H1 (cell line): ENCODE measurements around the gene ULBP1.
"Not testable (repeated sequence)": the region's sequence is repeated elsewhere in the genome, so short reads cannot be mapped to it uniquely, and the experiment has no call there.

Experiments
- CTCF ChIP-seq, 3 experiments: IDR thresholded peaks; 1 replicate in 2 of 3; 2 replicates in 1 of 3; pipeline versions ENCODE4 v1.5.1 to v1.6.1; 2011; ENCODE audit warnings: low read length in 3 of 3, mild to moderate bottlenecking in 3 of 3, inconsistent platforms in 2 of 3, low read depth in 1 of 3, moderate library complexity in 1 of 3; ENCODE audit not compliant: insufficient read depth in 1 of 3; ENCODE audit errors: control extremely low read depth in 1 of 3
- E2F6 ChIP-seq: IDR thresholded peaks from 2 replicates; pipeline ENCODE4 v1.6.1; 2012; ENCODE audit warnings: inconsistent platforms
- EZH2 ChIP-seq: fragments of 200-600 bp; sonication (generic); IDR thresholded peaks from 2 replicates; pipeline ENCODE4 v1.7.1; 2012; ENCODE audit warnings: low read depth, mild to moderate bottlenecking, moderate library complexity, low read length, inconsistent platforms; ENCODE audit not compliant: severe bottlenecking
- KDM1A ChIP-seq: fragments of 200-600, 300-600 bp; sonication (generic); IDR thresholded peaks from 2 replicates; pipeline ENCODE4 v1.7.1; 2016; ENCODE audit warnings: mild to moderate bottlenecking, low read length, borderline replicate concordance
- POLR2AphosphoS5 ChIP-seq: IDR thresholded peaks from 2 replicates; pipeline ENCODE4 v1.6.1; 2011; ENCODE audit warnings: low read depth, low read length
- RFX5 ChIP-seq: IDR thresholded peaks from 2 replicates; pipeline ENCODE4 v1.6.1; 2011; ENCODE audit warnings: low read depth, low read length, improper control_type of control experiment, borderline replicate concordance
- SIN3A ChIP-seq, 2 experiments: IDR thresholded peaks in 1 of 2; conservative IDR thresholded peaks in 1 of 2; 2 replicates each; pipeline ENCODE4 v1.6.1; 2011 to 2012; ENCODE audit warnings: low read length in 2 of 2, improper control_type of control experiment in 1 of 2, low read depth in 1 of 2, mild to moderate bottlenecking in 1 of 2

- not testable (repeated sequence) for TF ChIP-seq POLR2AphosphoS5; CTCF (IDR thresholded peaks at IDR 0.05; ENCODE audit: control extremely low read depth in 1 of 3, insufficient read depth in 1 of 3, low read depth in 1 of 3, low read length in 3 of 3); KDM1A; E2F6; SIN3A (conservative IDR thresholded peaks at IDR 0.05 in 1 of 2, IDR thresholded peaks at IDR 0.05 in 1 of 2; ENCODE audit: low read depth in 1 of 2, low read length in 2 of 2); RFX5
- peak; percentile 61 for TF ChIP-seq EZH2
Measured at GRCh38 chr6:149954984-149955653, 8.6 kb upstream of the ULBP1 start.
